A549 (cell line): ENCODE measurements around the gene EPS15. TPM values are rescaled to one million over a fixed set of nuclear protein-coding genes. Genes with fewer than 3 reads are reported as not detected.

Source experiments
- ATAC-seq, 2 experiments: fragments of 200-7000 bp in 1 of 2; fragments of >200 bp in 1 of 2; cut with Nextera tagmentation in 1 of 2; cut with Tn5 transposase in 1 of 2; 3 replicates each; pipeline versions ENCODE4 v1.8.0 to v1.9.1; 2018 to 2020; ENCODE audit warnings: mild to moderate bottlenecking in 1 of 2, moderate library complexity in 1 of 2
- CTCF ChIA-PET: fragments of 300-600 bp; sonication (Branson Sonifier 250); formaldehyde crosslinking; extraction: SDS; loops from one replicate; lab custom pipeline; 2021; ENCODE audit warnings: antibody characterized with exemption, inconsistent platforms; lab: Yijun Ruan, JAX
- POLR2A ChIA-PET: fragments of 350-600 bp; formaldehyde crosslinking; extraction: SDS; loops from one replicate; lab custom pipeline; 2021; ENCODE audit warnings: antibody characterized with exemption, inconsistent platforms; lab: Yijun Ruan, JAX
- DNase-seq, 2 experiments: peaks; one replicate each; pipeline versions ENCODE4 v3.0.0 to v3.0.0-alpha.2; 2011 to 2016; ENCODE audit warnings: low read depth in 1 of 2, low spot score in 1 of 2
- FAIRE-seq: peaks from 2 replicates; lab custom pipeline; 2011; peaks lifted over from hg19 to GRCh38; lab: Jason Lieb, UNC
- H3K27ac ChIP-seq, 2 experiments: fragments of >200 bp; sonication (Bioruptor Twin); formaldehyde crosslinking; 3 replicates each; pipeline ENCODE4 v1.5.1; 2016 to 2017
- H3K4me1 ChIP-seq: fragments of >200 bp; sonication (Bioruptor Twin); formaldehyde crosslinking; 3 replicates; pipeline ENCODE4 v1.6.1; 2016
- H3K4me2 ChIP-seq: fragments of >200 bp; sonication (Bioruptor Twin); formaldehyde crosslinking; 3 replicates; pipeline ENCODE4 v1.6.1; 2016
- H3K4me3 ChIP-seq: fragments of >200 bp; sonication (Bioruptor Twin); formaldehyde crosslinking; 3 replicates; pipeline ENCODE4 v1.5.1; 2016
- H3K9me3 ChIP-seq: fragments of >200 bp; sonication (Bioruptor Twin); formaldehyde crosslinking; 3 replicates; pipeline ENCODE4 v1.6.1; 2016
- BHLHE40 ChIP-seq: IDR thresholded peaks from 2 replicates; pipeline ENCODE4 v1.6.1; 2012; ENCODE audit warnings: low read depth, low read length, inconsistent platforms
- EHF ChIP-seq: fragments of 250-450 bp; sonication (Bioruptor Pico); IDR thresholded peaks from 2 replicates; pipeline ENCODE4 v1.5.0; 2020; ENCODE audit warnings: mild to moderate bottlenecking
- EHMT2 ChIP-seq: fragments of 200-600 bp; sonication (generic); IDR thresholded peaks from 2 replicates; pipeline ENCODE4 v1.6.1; 2016; ENCODE audit warnings: antibody characterized with exemption, low read depth, mild to moderate bottlenecking, moderate library complexity
- FOXS1 ChIP-seq: fragments of 250-450 bp; sonication (Bioruptor Pico); IDR thresholded peaks from 2 replicates; pipeline ENCODE4 v1.5.0; 2020; ENCODE audit warnings: mild to moderate bottlenecking, moderate library complexity
- HOXB5 ChIP-seq: fragments of 250-450 bp; sonication (Bioruptor Pico); IDR thresholded peaks from 2 replicates; pipeline ENCODE4 v1.5.0; 2020; ENCODE audit warnings: mild to moderate bottlenecking, moderate library complexity
- KDM5A ChIP-seq: fragments of 200-600 bp; sonication (generic); IDR thresholded peaks from 2 replicates; pipeline ENCODE4 v1.6.1; 2016; ENCODE audit warnings: antibody characterized with exemption, mild to moderate bottlenecking
- MAFK ChIP-seq: fragments of 450-650 bp; IDR thresholded peaks from 2 replicates; pipeline ENCODE4 v1.6.1; 2014; ENCODE audit not compliant: partially characterized antibody
- MAZ ChIP-seq: fragments of 150-350 bp; IDR thresholded peaks from 2 replicates; pipeline ENCODE4 v1.6.1; 2014; ENCODE audit warnings: antibody characterized with exemption, low read depth, low read length, borderline replicate concordance
- MYC ChIP-seq: IDR thresholded peaks from 2 replicates; pipeline ENCODE4 v1.6.1; 2012; ENCODE audit warnings: mild to moderate bottlenecking, inconsistent platforms, low read length, improper control_type of control experiment, borderline replicate concordance
- NR3C1 ChIP-seq: fragments of >200 bp; sonication (Bioruptor Twin); formaldehyde crosslinking; IDR thresholded peaks from 3 replicates; pipeline ENCODE4 v1.6.1; 2017
- PHF8 ChIP-seq: fragments of 200-600 bp; sonication (generic); IDR thresholded peaks from 2 replicates; pipeline ENCODE4 v1.6.1; 2016; ENCODE audit warnings: low read depth, mild to moderate bottlenecking, antibody characterized with exemption, moderate library complexity, borderline replicate concordance
- POLR2A ChIP-seq: IDR thresholded peaks from 2 replicates; pipeline ENCODE4 v1.6.1; 2012; ENCODE audit warnings: mild to moderate bottlenecking, low read length
- POLR2AphosphoS2 ChIP-seq: conservative IDR thresholded peaks from 2 replicates; pipeline ENCODE4 v1.6.1; 2012; ENCODE audit warnings: low read length, improper control_type of control experiment, inconsistent platforms
- RAD21 ChIP-seq, 2 experiments: fragments of >200 bp in 1 of 2; sonication (Bioruptor Twin) in 1 of 2; formaldehyde crosslinking in 1 of 2; IDR thresholded peaks in 1 of 2; conservative IDR thresholded peaks in 1 of 2; 2 replicates in 1 of 2; 3 replicates in 1 of 2; pipeline ENCODE4 v1.6.1; 2012 to 2018; ENCODE audit warnings: inconsistent platforms in 1 of 2
- RCOR1 ChIP-seq: fragments of 150-350 bp; IDR thresholded peaks from 2 replicates; pipeline ENCODE4 v1.6.1; 2014; ENCODE audit warnings: antibody characterized with exemption, low read length, low read depth
- TP53 ChIP-seq: fragments of 250-450 bp; sonication (Bioruptor Pico); IDR thresholded peaks from 2 replicates; pipeline ENCODE4 v1.5.0; 2021; ENCODE audit warnings: mild to moderate bottlenecking, moderate library complexity
- ZC3H11A ChIP-seq: fragments of 450-650 bp; IDR thresholded peaks from 2 replicates; pipeline ENCODE4 v1.6.1; 2014; ENCODE audit warnings: antibody characterized with exemption, mild to moderate bottlenecking
- ZSCAN20 ChIP-seq: fragments of 250-450 bp; sonication (Bioruptor Pico); IDR thresholded peaks from 2 replicates; pipeline ENCODE4 v1.8.0; 2022; ENCODE audit warnings: mild to moderate bottlenecking, moderate library complexity
- WGBS: methylation state at CpG from one replicate; pipeline ENCODE4 v1.1.6; 2017; ENCODE audit errors: missing lambda C conversion rate; 5-methylcytosine and 5-hydroxymethylcytosine counted together
- polyA plus RNA-seq, 4 experiments: library from polyadenylated mRNA; depleted of rRNA in 3 of 4; stranded (reverse); fragments of >200 nt; fragmentation: RNase III in 1 of 4; extraction: RNeasy Plus Mini Kit Qiagen cat#74134 plus additional on column Dnase treatment in 1 of 4; gene quantifications; 2 replicates in 3 of 4; 3 replicates in 1 of 4; pipeline ENCODE4 v1.2.3, GENCODE V29; 2011 to 2017
- TF ChIP-seq, protein P1 (sequence below): fragments of 250-450 bp; sonication (Bioruptor Pico); IDR thresholded peaks from 2 replicates; pipeline ENCODE4 v1.5.0; 2021; ENCODE audit warnings: mild to moderate bottlenecking, moderate library complexity, borderline replicate concordance
- TF ChIP-seq, protein P2 (sequence below): fragments of 250-450 bp; sonication (Bioruptor Pico); IDR thresholded peaks from 2 replicates; pipeline ENCODE4 v1.5.0; 2020; ENCODE audit warnings: low read depth, mild to moderate bottlenecking, moderate library complexity
- TF ChIP-seq, protein P3 (sequence below): fragments of 200-600 bp; sonication (generic); IDR thresholded peaks from 2 replicates; pipeline ENCODE4 v1.6.1; 2016; ENCODE audit warnings: antibody characterized with exemption, mild to moderate bottlenecking, moderate library complexity

The EPS15 gene
- polyA plus RNA-seq, 2 of the 4 experiments (the other 2 are of a cell fraction): 10.9 to 35.4 TPM

DNA sequence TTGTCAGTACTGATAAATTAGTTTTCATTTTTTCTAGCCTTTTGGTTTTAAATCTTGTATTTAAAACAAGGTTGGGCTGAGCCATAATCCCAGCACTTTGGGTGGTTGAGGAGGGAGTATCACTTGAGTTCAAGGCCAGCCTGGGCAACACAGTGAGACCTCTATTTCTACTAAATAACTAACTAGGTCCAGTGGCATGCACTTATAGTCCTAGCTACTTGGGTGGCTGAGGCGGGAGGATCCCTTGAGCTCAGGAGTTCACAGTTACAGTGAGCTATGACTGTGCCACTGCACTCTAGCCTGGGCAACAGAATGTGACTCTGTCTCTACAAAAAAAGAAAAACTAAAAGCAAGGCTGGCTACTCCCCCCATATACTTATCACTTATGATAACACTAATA is 167.2 kb downstream of the EPS15 start:
- Histone ChIP-seq H3K4me2 (no peak overlapping the region), H3K9me3 (no peaks in the 10 kb centered on the region), H3K4me3 (no peak overlapping the region)
- ChIA-PET CTCF (no interaction called here), POLR2A (no interaction called here)
- ATAC-seq: no peak
- WGBS: 79% methylated on average over 1 of the region's 1 CpG
- no peak for TF ChIP-seq FOXS1 (CRISPR knock-in tag)
- TF ChIP-seq MAZ: no peak
- no peak for TF ChIP-seq EHF (CRISPR knock-in tag)
- TF ChIP-seq BHLHE40: no peak
- TF ChIP-seq ZSCAN20 (CRISPR knock-in tag): no peak
- TF ChIP-seq, protein P1, sequence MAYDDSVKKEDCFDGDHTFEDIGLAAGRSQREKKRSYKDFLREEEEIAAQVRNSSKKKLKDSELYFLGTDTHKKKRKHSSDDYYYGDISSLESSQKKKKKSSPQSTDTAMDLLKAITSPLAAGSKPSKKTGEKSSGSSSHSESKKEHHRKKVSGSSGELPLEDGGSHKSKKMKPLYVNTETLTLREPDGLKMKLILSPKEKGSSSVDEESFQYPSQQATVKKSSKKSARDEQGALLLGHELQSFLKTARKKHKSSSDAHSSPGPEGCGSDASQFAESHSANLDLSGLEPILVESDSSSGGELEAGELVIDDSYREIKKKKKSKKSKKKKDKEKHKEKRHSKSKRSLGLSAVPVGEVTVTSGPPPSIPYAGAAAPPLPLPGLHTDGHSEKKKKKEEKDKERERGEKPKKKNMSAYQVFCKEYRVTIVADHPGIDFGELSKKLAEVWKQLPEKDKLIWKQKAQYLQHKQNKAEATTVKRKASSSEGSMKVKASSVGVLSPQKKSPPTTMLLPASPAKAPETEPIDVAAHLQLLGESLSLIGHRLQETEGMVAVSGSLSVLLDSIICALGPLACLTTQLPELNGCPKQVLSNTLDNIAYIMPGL (CRISPR knock-in tag): no peak
- no peak for TF ChIP-seq ZC3H11A
- TF ChIP-seq KDM5A: no peak
- TF ChIP-seq, protein P2, sequence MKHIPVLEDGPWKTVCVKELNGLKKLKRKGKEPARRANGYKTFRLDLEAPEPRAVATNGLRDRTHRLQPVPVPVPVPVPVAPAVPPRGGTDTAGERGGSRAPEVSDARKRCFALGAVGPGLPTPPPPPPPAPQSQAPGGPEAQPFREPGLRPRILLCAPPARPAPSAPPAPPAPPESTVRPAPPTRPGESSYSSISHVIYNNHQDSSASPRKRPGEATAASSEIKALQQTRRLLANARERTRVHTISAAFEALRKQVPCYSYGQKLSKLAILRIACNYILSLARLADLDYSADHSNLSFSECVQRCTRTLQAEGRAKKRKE (CRISPR knock-in tag): no peak
- no peak for TF ChIP-seq EHMT2
- no peak for TF ChIP-seq PHF8
- TF ChIP-seq MAFK: no peak
- TF ChIP-seq NR3C1: no peak
- no peak for TF ChIP-seq MYC
- no peak for TF ChIP-seq HOXB5 (CRISPR knock-in tag)
- TF ChIP-seq RAD21 (conservative IDR thresholded peaks at IDR 0.05 in 1 of 2, IDR thresholded peaks at IDR 0.05 in 1 of 2): no peak
- TF ChIP-seq, protein P3, sequence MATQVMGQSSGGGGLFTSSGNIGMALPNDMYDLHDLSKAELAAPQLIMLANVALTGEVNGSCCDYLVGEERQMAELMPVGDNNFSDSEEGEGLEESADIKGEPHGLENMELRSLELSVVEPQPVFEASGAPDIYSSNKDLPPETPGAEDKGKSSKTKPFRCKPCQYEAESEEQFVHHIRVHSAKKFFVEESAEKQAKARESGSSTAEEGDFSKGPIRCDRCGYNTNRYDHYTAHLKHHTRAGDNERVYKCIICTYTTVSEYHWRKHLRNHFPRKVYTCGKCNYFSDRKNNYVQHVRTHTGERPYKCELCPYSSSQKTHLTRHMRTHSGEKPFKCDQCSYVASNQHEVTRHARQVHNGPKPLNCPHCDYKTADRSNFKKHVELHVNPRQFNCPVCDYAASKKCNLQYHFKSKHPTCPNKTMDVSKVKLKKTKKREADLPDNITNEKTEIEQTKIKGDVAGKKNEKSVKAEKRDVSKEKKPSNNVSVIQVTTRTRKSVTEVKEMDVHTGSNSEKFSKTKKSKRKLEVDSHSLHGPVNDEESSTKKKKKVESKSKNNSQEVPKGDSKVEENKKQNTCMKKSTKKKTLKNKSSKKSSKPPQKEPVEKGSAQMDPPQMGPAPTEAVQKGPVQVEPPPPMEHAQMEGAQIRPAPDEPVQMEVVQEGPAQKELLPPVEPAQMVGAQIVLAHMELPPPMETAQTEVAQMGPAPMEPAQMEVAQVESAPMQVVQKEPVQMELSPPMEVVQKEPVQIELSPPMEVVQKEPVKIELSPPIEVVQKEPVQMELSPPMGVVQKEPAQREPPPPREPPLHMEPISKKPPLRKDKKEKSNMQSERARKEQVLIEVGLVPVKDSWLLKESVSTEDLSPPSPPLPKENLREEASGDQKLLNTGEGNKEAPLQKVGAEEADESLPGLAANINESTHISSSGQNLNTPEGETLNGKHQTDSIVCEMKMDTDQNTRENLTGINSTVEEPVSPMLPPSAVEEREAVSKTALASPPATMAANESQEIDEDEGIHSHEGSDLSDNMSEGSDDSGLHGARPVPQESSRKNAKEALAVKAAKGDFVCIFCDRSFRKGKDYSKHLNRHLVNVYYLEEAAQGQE: no peak
- TF ChIP-seq, all 56 proteins: peak for 0
- FAIRE-seq (no peak), DNase-seq (no peak)
- Histone ChIP-seq H3K27ac (no peak overlapping the region), H3K4me1 (no peaks in the 10 kb centered on the region)

DNA sequence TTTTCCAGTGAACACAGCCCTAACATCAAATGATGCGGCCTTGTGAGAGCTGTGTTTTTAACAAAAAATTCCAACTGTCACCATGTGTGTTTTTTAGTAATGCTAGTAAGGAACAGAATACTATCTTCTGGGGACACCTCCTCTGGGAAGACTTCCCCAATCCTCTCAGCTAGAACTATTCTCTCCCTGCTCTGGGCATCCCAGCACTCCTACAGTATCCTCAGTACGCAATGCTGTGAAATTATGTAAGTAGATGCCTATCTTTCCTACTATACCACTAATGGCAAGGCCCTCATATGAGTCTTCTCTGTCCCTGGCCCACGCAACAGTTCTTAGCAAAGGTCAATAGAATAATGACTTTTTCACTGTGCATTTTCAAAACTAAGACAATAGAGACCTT is 169.2 kb downstream of the EPS15 start:
- H3K9me3 ChIP-seq: no peaks in the 10 kb centered on the region
- H3K4me3 ChIP-seq: no peak overlapping the region
- no peak for FAIRE-seq
- H3K27ac ChIP-seq: no peak overlapping the region
- ChIA-PET POLR2A (no interaction called here), CTCF (no interaction called here)
- no peak for DNase-seq
- no peaks in the 10 kb centered on the region for H3K4me1 ChIP-seq
- TF ChIP-seq TP53: no peak
- TF ChIP-seq POLR2AphosphoS2: no peak
- TF ChIP-seq RCOR1: no peak
- TF ChIP-seq POLR2A: no peak
- H3K4me2 ChIP-seq: no peak overlapping the region
- WGBS: 98% methylated on average over 3 of the region's 3 CpGs
- no peak for ATAC-seq
